ENCODE measurements around the gene NFIX.

NFIX gene

GRCh38 chr19:13060233-13060963 lies 65.1 kb downstream of the NFIX start:
- DNase-seq = no peak

GRCh38 chr19:13060964-13061927 lies 66.0 kb downstream of the NFIX start:
- no peak for DNase-seq

- no peak for DNase-seq
These were observed 67.0 kb downstream of the NFIX start for GRCh38 chr19:13062317-13062716.

DNA sequence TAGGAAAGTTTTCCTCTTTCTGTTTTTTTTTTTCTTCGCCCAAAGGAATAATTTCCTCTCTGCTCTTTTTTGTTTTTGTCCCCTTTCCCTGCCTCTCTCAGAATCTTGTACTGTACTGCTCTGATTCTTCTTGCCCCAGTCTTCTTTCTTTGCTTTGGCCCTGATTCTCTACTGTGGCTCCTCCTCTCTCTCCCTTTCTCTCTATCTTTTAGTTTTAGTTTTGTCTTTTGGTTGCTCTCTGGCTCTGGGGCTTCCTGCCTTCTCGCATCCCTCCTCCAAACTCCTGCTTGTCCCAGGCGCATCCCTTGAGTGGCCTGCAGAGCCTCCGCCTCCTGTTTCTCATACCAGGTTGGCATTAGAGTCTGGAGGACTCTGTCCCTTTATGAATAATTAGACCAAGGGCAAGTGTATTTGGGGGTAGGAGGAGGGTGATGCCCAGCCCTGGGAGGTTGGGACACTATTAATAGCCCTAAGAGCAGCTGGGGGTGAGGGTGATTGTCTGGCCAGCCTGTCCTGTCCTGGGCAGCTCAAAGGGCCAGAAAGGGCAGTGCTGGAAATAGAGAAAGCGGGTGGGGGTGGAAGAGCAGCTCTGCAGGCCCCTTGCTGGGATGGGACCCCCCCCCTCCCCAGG lies 68.3 kb downstream of the NFIX start:
- no peak for DNase-seq

- DNase-seq = no peak
These were observed 68.8 kb downstream of the NFIX start for GRCh38 chr19:13064092-13064489.

DNA sequence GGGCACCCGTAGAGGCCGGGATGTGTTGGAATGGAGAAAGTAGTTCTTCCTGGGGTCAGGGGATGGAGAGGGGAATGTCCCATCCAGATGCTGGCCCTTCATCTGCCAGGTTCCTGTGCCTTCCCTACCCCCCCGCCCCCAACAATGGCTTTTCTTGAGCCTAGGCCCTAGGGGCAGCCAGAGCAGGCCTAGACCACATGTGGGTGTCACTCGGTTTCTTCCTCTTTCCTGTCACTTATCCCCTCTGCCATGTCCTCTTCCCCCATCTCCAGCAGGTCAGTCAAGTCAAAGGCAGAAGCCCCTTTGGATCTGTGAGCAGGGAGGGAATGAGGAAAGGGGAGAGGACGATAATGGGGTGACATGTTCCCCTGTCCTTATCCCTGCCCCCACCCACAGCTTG lies 71.0 kb downstream of the NFIX start:
- DNase-seq = no peak

GRCh38 chr19:13066933-13067807 lies 71.9 kb downstream of the NFIX start:
- no peak for DNase-seq

DNA sequence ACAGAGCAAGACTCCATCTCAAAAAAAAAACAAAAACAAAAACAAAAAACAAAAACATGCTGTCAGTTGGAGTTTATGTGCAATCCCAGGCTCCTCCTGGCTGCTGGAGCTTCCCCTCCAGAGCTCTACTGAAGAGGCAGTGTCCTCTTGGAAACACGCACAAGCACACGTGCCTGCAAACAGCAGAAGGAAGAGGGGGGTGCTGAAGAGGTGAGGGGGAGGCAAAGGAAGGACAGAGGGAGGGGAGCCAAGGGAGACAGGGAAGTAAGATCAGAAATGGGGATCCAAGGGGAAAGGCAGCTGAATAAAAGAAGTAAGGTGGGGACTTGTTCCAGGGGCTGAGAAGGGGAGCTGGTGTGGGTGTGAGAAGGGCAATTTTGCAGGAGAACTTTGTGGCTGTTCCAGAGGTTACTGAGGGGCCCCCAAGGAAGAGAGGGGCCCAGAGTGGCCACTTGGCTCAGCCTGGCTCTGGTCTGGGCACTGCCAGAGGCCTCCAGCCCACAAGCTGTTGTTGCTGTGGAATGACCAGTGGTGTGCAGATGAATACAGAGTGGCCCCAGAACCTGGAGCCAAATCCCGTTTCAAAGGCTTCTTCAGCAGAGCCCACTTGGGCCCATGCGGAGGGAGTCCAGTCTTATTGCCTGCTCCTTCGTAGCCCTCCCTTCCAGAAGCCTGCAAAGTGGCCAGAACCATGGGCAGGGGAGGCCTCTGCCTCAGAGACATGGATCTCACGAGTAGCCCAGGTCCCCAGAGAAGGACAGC lies 73.0 kb downstream of the NFIX start:
- no peak for DNase-seq

DNA sequence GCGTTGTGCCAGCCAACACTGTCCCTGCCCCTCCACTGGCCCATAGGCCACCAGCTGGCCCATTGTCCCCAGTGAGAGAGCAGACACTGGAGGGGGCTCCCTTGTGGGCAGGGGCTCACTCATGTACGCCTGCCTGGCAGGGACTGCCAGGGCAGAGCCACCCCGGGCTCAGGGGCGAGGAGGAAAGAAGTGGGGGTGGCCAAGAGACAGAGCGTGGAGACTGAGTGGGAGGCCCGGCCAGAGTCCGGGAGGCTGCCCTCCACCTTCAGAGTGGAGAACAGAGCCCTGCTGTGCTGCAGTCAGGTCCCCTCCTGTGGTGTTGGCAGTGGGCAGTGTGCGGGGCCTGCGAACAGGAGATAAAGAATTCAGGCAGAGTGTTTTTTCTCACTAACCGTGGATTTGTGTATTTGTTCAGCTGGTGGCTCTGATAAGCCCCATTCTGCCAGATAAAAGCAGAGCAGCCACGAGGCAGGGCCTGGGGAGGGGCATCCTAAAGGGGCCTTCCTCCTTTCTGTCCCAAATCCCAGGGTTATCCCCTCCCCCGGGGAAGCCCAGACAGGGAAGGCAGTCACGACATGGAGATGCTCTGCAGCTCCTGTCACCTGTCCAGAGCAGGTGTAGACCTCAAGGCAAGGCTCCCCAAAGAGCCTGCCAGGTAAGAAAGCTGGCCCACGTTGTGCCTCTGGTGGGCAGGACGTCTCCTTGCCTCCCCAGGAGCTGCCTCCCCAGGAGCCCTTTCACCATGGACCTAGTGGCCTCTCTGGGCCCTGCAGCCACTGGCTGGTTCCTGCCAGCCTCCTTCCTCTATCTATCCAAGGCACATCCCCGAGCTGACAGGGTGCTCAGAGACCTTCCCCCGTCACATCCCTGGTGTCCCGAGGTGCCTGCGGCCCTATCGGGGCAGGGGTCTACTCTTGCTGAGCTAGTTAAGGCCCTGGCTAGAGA lies 74.4 kb downstream of the NFIX start:
- no peak for DNase-seq

DNA sequence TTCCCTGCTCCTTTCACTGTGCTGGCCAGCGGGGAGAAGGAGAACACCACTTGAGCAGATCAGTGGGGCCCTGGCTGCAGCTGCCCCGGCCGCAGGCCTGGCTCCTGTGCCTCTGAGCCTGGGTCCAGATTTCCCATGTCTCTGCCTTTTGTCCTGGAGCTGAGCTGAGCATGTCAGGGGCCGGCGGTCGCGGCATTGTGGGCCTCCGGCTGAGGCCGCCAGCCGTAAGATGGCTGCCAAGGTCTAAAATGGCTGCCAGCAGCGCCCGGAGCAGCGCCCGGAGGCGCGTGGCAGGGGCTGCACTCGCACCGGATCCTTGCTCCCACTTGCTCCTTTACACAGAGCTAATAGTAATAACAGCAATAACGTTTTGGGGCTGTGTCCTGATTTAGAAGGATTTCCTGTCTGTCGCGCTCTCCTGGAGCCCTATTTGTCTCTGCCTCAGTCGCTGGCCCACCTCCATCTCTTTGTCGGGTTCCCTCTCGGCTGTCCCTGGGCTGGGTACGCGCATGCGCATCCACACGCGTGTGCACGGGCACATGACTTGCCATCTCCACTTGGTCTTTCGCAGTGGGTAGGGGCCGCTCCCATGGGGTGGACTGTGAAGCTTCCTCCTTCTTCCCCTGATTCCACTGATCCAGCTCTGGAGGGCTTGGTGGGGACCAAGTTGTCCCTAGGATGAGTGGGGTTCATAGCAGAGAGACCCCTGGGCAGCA lies 75.3 kb downstream of the NFIX start:
- no peak for DNase-seq

GRCh38 chr19:13071444-13072187 lies 76.3 kb downstream of the NFIX start:
- DNase-seq = no peak

DNA sequence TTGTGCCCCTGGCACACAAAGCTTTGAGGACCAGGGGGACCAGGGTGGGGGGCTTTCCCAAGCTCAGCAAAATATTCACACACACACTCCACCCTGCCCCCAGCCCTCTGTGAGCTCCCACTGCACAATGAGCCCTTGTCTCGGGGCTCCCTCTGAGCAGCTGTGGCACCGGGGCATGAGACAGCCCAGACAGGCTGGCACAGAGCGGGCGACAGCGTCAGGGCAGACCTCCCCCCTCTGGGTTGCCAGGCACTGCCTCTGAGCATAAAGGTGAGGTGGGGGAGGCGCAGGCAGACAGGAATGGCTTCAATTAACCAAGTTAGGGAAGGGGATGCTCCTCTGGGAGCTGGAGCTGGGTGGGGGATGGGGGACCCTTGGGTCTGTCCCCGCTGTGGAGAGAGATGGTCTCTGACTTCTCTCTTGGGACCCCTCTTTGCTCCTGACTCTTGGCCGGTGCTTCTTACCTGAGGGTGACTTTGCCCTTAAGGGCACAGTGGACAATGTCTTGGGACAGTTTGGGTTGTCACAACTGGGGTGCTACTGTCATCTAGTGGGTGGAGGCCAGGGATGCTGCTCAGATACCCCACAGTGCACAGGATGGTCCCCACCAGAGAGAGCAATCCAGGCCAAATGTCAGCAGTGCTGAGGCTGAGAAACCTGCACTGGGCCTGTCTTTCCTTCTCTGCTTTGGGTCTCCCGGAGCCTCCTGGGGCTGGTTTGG lies 77.1 kb downstream of the NFIX start:
- no peak for DNase-seq

GRCh38 chr19:13073263-13073662 lies 78.0 kb downstream of the NFIX start:
- no peak for DNase-seq

GRCh38 chr19:13074378-13074777 lies 79.1 kb downstream of the NFIX start:
- no peak for DNase-seq

DNA sequence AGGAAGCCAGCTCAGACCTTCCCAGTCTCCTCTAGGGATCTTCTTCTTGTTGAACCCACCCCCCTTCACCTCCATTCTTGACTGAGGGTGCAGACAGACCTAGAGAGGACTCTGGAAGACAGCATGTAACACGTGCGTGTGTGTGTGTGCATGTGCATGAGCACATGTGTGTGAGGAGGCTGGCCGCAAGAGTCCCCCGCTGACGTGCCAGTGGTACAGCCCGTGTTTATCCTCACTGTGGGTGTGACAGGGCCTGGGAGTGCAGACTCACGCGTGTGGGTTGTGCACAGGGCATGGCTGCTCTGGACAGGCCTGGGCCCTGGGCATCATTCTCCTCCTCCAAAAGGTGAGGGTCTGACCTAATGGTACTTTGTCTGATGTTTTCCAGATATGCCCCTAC lies 81.0 kb downstream of the NFIX start:
- DNase-seq = no peak

- no peak for DNase-seq
These were observed 81.5 kb downstream of the NFIX start for GRCh38 chr19:13076787-13077186.

GRCh38 chr19:13077240-13077639 lies 82.0 kb downstream of the NFIX start:
- no peak for DNase-seq

DNA sequence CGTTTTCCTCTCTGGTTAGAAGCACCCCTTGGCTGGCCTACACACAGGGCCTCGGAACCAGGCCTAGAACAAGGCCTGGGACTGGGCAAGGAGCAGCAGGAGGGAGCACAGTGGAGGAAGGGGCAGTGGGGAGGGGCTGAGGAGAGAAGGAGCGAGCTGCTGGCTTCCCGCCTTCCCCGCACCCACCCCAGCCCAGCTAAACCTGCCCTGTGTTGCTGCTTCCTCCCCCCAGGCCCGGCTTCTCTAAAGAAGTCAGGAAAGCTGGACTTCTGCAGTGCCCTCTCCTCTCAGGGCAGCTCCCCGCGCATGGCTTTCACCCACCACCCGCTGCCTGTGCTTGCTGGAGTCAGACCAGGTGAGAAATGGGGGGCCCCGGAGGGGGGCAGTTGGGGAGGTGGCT lies 83.1 kb downstream of the NFIX start:
- no peak for DNase-seq

Measured in NCI-H524 treated with DMSO at 0.1 percent for 48 hours (cell line).